ENCODE measurements around the gene DEAF1.

The DEAF1 gene

DNA sequence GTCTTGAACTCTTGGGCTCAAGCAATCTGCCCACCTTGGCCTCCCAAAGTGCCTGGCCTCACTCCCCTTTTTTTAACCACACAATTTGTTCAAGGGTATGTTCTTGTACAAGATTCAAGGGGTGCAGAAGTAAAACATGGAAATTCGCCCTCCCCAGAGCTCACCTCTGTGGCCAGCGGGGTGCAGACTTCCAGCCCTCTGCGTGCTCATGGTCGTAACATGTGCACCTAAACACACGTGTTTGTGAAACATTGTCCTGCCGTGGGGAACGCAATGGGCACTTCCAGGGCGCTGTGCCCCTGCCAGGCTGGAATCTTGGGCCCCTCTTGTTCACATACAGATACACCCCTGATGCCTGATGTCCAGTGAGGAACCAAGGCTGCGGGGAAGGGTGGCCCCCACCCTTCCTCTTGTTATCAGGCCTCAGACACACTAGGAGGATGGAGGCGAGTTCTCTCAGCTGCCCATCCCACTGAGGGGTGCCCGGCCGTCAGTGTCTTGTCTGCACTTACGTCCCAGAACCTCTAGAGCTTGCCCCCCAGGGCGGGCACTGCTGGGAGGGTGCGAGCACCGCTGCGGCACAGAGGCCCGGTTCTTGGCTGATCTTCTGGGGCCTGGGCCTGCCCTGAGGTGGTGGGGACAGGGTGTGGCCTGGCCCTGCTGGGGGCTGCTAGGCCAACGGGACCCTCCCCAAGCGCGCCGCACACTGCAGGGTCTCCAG is 6.9 kb upstream of the DEAF1 start:
- H3K4me2 ChIP-seq, result no peak overlapping the region
- TF ChIP-seq, protein P1, sequence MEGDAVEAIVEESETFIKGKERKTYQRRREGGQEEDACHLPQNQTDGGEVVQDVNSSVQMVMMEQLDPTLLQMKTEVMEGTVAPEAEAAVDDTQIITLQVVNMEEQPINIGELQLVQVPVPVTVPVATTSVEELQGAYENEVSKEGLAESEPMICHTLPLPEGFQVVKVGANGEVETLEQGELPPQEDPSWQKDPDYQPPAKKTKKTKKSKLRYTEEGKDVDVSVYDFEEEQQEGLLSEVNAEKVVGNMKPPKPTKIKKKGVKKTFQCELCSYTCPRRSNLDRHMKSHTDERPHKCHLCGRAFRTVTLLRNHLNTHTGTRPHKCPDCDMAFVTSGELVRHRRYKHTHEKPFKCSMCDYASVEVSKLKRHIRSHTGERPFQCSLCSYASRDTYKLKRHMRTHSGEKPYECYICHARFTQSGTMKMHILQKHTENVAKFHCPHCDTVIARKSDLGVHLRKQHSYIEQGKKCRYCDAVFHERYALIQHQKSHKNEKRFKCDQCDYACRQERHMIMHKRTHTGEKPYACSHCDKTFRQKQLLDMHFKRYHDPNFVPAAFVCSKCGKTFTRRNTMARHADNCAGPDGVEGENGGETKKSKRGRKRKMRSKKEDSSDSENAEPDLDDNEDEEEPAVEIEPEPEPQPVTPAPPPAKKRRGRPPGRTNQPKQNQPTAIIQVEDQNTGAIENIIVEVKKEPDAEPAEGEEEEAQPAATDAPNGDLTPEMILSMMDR (conservative IDR thresholded peaks at IDR 0.05; ENCODE audit: low read depth, low read length), result no peak
- no peaks in the 10 kb centered on the region for H3K36me3 ChIP-seq (ENCODE audit: insufficient read depth)
- H3K27ac ChIP-seq, result no peak overlapping the region
- no peaks in the 10 kb centered on the region for H4K20me1 ChIP-seq (ENCODE audit: insufficient read depth)
- no peaks in the 10 kb centered on the region for H3K27me3 ChIP-seq (ENCODE audit: insufficient read depth, low read depth)
- H3K4me3 ChIP-seq (IDR thresholded peaks at IDR 0.05; ENCODE audit: insufficient read depth, low read depth, low read length), result no peak overlapping the region
- H3K9ac ChIP-seq, result no peak overlapping the region
- H3K4me1 ChIP-seq (ENCODE audit: low read depth, poor library complexity, severe bottlenecking), result peaks cover 5% of the 10 kb centered on the region
- H2AFZ ChIP-seq (ENCODE audit: low read depth), result no peak overlapping the region
- peaks cover 6% of the 10 kb centered on the region; the same call in 1 of the 2 replicates for H3K79me2 ChIP-seq (ENCODE audit: insufficient read depth, low read depth)

DNA sequence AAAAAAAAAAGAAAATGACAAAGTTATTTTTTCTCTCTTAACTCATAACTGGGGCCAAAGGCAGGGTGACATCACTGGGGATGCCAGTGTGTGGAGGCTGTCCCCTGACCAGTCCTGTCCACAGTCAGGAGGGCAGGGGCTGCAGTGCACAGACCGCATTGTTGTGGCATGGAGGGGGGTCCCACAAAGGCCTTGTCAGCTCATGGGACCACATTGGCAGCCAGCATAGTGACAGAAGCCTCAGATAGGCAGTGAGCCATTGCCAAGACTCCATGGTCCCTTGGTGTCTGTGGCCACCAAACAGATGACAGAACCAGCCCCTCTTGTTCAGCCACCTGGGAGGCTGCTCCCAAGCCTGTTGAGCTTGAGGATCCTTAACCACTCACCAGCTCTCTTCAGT is 4.7 kb upstream of the DEAF1 start:
- Histone ChIP-seq H3K36me3 (ENCODE audit: insufficient read depth) (no peaks in the 10 kb centered on the region), H3K79me2 (ENCODE audit: insufficient read depth, low read depth) (peaks cover 13% of the 10 kb centered on the region; the same call in 1 of the 2 replicates), H2AFZ (ENCODE audit: low read depth) (no peak overlapping the region), H4K20me1 (ENCODE audit: insufficient read depth) (no peaks in the 10 kb centered on the region), H3K9ac (no peak overlapping the region), H3K4me1 (ENCODE audit: low read depth, poor library complexity, severe bottlenecking) (peaks cover 10% of the 10 kb centered on the region), H3K4me2 (no peak overlapping the region), H3K27ac (no peak overlapping the region), H3K4me3 (IDR thresholded peaks at IDR 0.05; ENCODE audit: insufficient read depth, low read depth, low read length) (no peak overlapping the region), H3K27me3 (ENCODE audit: insufficient read depth, low read depth) (no peaks in the 10 kb centered on the region)
- TF ChIP-seq, protein P1 (conservative IDR thresholded peaks at IDR 0.05; ENCODE audit: low read depth, low read length), result no peak

- H3K9ac ChIP-seq, result no peak overlapping the region
- H2AFZ ChIP-seq (ENCODE audit: low read depth), result no peak overlapping the region
- H3K79me2 ChIP-seq (ENCODE audit: insufficient read depth, low read depth), result peaks cover 14% of the 10 kb centered on the region
- no peak overlapping the region for H3K4me3 ChIP-seq (IDR thresholded peaks at IDR 0.05; ENCODE audit: insufficient read depth, low read depth, low read length)
- no peaks in the 10 kb centered on the region for H4K20me1 ChIP-seq (ENCODE audit: insufficient read depth)
- H3K4me1 ChIP-seq (ENCODE audit: low read depth, poor library complexity, severe bottlenecking), result peaks cover 10% of the 10 kb centered on the region
- H3K4me2 ChIP-seq, result no peak overlapping the region
- H3K27ac ChIP-seq, result no peak overlapping the region
- H3K27me3 ChIP-seq (ENCODE audit: insufficient read depth, low read depth), result no peaks in the 10 kb centered on the region
- H3K36me3 ChIP-seq (ENCODE audit: insufficient read depth), result no peaks in the 10 kb centered on the region
- TF ChIP-seq, protein P1 (conservative IDR thresholded peaks at IDR 0.05; ENCODE audit: low read depth, low read length), result no peak
Measured at GRCh38 chr11:699116-699508, 4.1 kb upstream of the DEAF1 start.

DNA sequence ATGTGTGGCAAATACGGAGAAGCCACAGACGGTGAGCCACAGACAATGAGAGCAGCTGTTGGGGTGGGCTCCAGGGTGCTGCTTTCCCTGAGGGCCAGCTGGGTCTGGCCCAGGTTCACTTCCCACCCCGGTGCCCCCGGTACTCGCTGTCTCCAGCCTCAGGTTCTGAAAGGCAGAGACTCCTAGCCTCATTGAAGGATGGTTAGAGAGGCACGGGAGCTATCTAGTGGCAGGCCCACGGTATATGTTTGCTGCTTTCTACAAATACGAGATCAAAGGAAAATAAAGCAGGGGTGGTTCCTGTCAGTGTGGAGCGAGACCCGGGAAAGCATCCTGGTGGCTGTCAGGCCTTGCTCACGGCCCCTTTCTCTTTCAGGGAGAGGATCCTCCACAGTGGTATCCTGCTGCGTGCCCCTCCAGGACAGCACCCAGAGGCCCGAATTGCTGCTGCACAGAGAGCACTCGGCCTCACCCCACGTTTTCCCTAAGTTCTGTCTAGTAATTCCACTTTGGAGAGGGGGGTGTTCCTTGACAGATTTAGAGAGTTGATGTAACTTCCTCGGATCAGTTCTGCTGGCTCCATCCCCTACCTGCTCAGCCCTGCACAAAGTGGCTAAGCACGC is 3.6 kb upstream of the DEAF1 start:
- Histone ChIP-seq H2AFZ (ENCODE audit: low read depth) (no peak overlapping the region), H3K36me3 (ENCODE audit: insufficient read depth) (no peaks in the 10 kb centered on the region), H3K4me1 (ENCODE audit: low read depth, poor library complexity, severe bottlenecking) (peaks cover 13% of the 10 kb centered on the region), H3K27ac (no peak overlapping the region), H3K27me3 (ENCODE audit: insufficient read depth, low read depth) (no peaks in the 10 kb centered on the region), H3K4me3 (IDR thresholded peaks at IDR 0.05; ENCODE audit: insufficient read depth, low read depth, low read length) (no peak overlapping the region), H3K79me2 (ENCODE audit: insufficient read depth, low read depth) (peaks cover 19% of the 10 kb centered on the region), H3K9ac (no peak overlapping the region), H3K4me2 (no peak overlapping the region), H4K20me1 (ENCODE audit: insufficient read depth) (no peaks in the 10 kb centered on the region)
- TF ChIP-seq, protein P1 (conservative IDR thresholded peaks at IDR 0.05; ENCODE audit: low read depth, low read length), result no peak

All from KMS-11 (cell line).